Activated gamma-delta T cell (primary cell): Measurements from ENCODE around the gene MUC13.
"Not testable (repeated sequence)": the region's sequence is repeated elsewhere in the genome, so short reads cannot be mapped to it uniquely, and the experiment has no call there.

Experiments
- DNase-seq: peaks from one replicate; lab custom pipeline; 2025; lab: John Stamatoyannopoulos, UW
- total RNA-seq, 2 donors: gene quantifications; one replicate each; lab custom pipeline; 2026; lab: John Stamatoyannopoulos, UW

MUC13 gene, protein sequence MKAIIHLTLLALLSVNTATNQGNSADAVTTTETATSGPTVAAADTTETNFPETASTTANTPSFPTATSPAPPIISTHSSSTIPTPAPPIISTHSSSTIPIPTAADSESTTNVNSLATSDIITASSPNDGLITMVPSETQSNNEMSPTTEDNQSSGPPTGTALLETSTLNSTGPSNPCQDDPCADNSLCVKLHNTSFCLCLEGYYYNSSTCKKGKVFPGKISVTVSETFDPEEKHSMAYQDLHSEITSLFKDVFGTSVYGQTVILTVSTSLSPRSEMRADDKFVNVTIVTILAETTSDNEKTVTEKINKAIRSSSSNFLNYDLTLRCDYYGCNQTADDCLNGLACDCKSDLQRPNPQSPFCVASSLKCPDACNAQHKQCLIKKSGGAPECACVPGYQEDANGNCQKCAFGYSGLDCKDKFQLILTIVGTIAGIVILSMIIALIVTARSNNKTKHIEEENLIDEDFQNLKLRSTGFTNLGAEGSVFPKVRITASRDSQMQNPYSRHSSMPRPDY
- total RNA-seq: 0.09 to 0.10 reads per million in 2 donors

DNA sequence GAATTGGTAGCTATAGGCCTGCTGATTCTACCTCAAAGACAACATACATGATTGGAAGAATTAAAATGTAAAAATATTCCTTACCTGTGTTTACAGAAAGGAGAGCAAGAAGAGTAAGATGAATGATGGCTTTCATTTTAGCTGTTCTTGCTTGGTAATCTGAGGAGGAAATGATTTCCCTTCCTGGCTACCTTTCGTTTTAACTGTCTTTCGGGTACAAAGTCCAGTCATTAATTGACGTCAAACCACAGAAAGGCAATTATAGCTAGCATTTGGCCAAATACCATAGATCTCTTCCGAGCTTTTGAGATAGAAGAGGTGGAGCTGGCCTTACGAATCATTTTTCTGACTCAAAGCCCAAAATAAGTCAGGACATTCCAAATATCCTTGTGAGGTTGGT lies at the start of gene MUC13:
Gene MUC13 (minus strand): TSS at position 175 of the 400 bp plus-strand sequence. CDS start 39 bp downstream, at position 136.
- no peak for DNase-seq

DNA sequence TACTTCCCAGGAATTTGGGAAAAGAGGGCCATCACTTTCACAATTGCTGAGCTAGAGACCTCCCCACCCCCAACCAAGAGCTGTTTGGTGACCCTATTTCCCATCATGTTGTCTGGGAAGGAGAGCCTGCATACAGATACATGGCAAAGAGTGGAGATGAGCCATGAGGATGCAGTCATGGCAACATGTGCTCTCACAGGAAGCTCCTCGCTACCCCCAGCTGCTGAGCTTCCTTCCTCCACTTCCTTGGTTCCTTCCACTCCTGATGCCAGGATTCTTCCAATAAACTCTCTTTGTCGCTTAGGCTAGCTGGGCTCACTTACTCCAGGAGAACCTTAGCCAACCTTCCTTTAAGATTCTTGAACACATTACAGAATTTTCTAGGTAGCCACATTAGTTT lies 48.3 kb upstream of the MUC13 start:
- DNase-seq: no peak

DNA sequence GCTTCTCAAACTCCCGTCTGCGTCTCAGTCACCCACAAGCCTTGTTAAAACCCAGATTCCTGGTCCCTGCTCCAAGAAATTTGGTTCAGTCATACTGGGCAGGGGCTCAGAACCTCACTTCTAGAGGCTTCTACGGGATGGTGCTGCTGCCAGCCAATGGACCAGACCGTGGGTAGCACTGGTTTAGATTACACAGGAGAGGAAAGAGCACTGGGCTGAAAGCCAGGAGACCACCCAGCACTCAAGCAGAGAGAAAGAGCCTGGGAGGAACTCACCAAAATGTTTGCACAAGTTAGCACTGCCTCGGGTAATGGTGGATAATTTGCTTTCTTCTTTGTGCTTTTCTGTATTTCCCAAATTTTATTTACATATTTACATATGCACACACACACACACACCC lies 46.9 kb upstream of the MUC13 start:
- DNase-seq: no peak

DNA sequence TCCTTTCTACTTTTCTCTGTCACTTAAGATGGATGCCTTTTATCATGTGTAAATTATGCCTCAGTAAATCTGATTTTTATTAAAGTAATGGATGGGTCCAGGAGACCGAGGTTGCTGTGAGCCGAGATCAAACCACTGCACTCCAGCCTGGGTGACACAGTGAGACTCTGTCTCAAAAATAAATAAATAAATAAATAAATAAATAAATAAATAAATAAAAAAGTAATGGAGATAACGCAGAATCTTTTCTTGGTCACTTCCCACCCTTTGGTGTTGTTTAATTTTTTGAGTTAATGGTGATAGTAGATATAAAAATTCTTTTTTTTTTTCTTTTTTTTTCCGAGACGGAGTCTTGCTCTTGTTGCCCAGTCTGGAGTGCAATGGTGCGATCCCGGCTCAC lies 44.1 kb upstream of the MUC13 start:
- DNase-seq: no peak

DNA sequence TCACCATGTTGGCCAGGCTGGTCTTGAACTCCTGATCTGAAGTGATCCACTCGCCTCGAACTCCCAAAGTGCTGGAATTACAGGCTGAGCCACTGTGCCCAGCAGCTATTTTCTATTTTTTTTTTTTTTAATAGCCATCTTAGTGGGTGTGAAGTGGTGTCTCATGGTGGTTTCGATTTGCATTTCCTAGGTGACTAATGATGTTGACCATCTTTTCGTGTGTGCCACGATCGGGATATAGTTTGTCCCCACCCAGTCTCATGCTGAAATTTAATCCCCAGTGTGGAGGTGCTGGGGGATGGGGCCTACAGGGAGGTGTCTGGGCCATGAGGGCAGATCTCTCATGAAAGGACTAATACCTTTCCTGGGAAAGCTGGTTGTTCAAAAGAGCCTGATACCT lies 41.8 kb upstream of the MUC13 start:
- no peak for DNase-seq

DNA sequence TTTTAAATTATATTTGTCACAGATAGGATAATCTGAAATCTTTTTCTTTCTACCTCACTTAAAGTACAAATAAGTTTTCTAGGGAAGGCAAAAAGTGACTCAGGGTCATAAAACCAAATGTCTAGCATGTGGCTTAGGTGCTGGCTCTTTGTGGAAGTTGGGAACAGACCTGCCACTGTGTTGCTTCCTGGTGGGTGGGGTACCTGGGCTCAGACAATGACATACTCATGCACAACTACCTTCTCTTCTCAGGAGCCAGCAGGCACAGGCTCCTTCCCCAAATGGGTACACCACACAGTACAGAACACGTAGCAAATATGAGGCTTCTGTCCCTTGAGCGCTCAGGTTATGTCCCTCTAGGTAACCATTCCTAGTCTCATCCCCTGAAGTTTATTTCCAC lies 40.1 kb upstream of the MUC13 start:
- DNase-seq: no peak

DNA sequence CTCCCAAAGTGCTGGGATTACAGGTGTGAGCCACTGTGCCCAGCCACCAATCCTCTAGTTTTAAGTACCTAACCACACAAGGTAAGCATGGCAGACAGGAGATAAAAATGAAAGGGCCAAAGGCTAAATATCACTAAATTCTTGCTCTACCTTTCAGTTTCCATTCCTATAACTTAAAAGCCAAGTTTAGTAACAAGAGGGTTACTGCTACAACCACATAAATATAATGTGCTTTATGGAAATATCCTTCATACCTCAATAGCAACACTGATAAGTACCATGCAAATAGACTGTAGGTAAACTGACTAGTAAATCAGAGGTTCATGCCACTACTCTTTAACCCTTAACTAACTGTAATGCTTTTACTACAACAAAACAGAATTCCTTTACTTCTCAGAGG lies 38.7 kb upstream of the MUC13 start:
- DNase-seq: no peak

DNA sequence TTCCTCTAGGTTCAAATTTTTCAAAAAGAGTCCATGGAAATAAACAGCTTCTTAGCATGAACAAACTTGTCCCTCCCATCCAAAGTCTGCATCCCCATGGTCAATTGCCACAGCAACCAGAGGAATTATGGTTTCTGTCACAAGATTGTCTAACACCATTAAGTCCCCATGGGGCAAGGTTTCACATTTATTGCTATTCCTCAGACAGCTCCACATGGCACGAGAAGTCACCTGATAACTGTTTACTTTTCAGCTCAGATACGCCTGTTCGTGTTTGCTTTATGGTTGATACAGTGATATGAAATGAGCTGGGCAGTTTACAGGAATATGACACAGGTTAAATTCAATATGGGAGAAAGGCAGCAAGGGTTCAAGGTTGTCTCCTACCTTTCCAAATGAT lies 37.9 kb upstream of the MUC13 start:
- DNase-seq: no peak

DNA sequence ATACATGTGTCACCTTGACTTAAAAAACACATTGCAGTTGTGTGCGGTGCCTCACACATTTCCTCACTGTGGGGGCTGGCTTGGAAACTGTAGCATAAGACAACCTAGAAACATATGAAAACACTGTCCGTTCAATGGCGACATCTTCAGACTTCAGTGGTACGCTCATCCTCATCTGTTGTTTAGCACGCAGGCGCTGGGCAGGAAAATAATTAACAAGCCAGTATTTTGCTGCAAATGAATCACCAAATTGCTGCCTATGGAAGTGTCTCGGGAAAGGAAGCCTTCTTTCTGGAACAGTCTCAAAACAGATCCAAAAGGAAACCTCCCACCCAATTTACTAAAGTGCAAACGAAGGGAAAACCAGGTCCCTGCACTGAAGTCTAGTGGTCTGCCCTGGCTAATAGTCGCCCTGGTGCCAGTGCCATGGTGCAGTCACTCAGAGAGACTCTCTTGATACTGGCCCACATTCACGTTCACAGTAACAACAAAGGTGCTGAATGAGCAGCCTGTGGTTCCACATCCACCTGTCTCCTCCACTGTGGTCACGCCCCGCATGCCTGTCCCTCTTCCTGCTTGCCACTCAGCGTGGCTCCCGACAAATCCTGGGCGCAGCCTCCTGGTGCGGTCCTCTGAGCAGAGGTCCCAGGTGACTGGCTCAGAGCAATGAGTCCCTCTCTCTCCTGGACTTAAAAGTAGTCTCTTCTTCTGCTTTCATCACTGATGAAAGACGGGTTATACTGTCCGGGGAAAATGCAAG lies 35.6 kb upstream of the MUC13 start:
- DNase-seq: no peak

DNA sequence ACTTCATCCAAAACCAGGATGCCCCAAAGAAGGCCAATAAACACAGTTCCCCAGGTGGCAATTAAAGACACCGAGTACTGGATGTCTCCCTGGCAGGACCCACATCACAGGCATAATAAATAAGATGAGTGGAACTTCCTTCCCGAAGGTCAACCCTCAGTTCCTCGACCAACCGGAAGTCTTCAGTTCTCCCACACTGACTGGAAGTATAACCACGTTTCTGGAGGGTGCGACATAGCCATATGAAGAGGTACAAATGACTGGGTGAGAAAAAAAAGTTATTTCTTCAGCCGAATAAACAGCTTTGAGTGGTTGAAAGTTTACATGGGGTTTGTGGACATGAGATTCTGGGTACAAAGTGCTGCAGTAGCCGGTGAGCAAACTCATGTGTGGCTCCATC lies 34.6 kb upstream of the MUC13 start:
- DNase-seq: no peak

DNA sequence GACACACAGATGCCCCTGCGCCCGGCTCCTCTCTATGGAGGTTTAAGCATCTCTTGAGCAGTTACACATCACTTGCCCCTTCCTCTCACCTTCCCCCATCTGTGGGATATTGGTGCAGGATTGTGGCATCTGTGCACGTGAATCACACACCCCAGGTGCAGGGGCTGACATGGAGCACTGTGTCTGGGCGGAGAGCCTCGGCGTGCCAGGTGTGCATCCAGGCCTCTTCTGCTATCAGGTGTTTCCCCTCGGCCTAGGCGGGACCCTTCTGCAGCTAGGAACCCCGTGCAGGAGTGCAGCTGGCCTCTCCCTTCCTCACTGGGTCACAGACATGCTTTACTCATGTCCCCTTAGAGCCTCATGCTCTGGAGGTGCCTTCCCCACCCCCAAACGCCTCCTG lies 33.4 kb upstream of the MUC13 start:
- DNase-seq: no peak

DNA sequence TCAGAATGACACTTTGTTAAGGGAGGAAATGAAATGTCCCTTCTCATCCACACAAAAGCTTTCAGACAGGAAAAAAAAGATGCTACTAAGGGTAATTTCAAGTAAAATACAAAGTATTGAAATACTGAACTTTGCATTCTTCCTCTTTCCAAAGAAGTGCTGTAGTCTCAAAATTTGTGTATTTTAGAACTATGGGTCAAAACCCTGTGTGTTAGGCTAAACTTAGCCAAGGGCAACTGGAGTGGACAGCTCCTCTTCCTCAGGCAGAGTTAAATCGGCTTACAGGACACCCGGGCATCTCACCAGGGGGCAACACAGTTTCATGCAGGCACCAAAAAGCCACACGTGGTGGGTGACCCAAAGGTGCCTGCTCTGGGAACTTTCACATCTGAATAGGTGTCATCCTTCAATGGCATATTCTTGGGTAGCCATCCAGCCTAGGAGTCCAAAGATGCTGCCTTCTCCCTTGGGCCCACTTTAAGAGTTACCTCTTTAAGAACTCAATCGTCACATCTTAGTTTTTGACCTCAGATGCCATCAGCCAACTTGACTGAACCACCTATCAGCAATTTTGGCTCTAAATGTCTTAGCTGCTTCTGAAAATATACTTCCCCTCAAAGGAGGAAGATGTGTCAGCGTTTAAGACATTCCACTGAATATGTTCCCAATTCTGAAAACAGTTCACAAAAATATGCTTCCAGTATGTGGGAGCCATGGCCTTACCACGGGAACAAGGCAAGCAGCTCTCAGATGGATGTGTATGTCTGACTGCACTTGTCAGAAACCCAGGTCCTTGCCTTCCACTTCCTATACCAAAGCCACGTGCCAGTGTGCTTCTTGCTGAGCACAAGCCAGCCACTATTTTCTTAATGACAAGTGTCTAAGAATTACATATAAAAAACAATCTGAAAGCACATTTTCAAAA lies 32.2 kb upstream of the MUC13 start:
- no peak for DNase-seq

DNA sequence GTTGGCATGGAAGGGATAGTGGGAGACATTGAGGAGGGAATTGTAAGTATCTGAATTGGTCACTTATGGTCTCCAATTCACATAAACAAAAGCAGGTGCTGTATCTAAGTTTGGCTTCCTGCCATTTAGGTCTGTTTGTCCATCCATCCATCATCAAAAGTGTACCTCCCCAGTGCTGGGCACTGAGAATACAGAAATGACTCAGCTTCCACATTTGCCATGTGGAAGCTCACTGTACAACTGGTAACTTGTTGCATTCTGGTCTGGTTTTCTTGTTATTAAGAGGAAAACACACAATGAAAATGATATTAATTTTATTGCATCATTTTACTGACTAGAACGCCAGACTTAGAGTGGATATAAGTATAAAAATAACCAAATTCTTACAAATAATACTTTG lies 30.9 kb upstream of the MUC13 start:
- DNase-seq: no peak

DNA sequence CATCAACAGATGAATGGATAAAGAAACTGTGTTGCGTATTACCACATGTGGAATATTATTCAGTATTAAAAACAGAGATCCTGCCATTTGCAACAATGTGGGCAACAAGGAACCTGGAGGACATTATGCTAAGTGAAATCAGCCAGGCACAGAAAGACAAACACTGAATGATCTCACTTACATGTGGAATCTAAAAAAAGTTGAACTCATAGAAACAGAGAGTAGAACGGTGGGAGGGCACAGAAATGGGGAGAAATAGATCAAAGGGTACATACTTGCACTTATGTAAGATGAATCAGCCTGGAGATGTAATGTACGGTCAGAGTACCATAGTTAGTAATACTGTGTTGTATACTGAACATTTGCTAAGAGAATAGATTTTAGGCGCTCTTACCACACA lies 29.8 kb upstream of the MUC13 start:
- no peak for DNase-seq

DNA sequence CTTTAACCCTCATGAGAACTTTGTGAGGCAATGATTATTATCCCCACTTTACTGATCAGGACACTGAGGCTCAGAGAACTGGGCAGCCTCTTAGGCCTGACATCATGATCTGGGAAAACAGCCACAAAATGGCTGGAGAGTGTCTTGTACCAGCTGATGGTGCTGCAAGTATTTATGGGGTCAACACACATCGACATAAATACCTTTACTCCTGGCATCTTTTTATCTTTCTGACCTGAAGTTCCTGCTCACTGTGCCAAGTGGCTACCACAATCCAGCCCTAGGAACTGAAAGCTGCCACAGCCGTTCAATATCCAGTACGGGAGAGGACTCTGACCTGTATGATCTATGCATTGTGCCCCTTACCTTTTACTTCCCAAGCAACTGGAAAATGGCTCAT lies 29.2 kb upstream of the MUC13 start:
- DNase-seq: no peak

DNA sequence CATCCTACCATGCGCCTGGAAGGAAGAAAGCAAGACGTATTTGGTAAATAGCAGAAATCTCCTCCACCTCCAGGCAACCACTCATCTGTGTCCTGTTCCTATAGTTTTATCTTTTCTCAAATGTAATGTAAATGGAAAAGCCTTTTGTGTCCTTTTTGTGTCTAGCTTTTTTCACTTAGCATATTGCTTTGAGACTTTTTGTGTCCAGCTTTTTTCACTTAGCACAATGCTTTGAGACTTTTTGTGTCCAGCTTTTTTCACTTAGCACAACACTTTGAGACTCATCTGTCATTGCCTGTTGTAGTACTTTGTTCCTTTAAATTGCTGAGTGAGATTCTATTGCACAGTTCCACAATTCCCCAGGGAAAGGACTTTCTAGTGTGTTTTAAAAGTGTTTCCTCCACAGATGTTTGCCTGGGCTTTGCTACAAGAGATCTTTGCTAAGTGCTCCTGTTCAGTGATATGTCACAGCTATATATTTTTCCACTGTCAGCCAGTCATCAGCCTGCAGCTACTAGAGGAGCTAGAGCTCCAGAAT lies 27.9 kb upstream of the MUC13 start:
- DNase-seq: no peak

DNA sequence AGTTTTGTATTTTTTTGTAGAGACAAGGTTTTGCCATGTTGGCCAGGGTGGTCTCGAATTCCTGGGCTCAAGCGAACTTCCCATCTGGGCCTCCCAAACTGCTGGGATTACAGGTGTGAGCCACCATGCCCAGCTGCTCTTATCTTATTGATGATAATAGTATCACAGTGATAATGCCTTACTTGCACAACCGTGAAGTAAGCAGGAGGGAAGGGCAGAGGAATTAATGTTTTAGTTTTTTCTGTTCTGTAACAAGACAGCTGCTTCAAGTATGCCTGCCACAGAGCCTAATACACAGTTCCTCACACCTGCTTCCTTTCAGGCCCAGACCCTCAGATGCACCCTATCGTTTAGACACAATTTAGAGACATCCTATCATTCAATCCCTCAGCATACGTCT lies 26.1 kb upstream of the MUC13 start:
- no peak for DNase-seq

DNA sequence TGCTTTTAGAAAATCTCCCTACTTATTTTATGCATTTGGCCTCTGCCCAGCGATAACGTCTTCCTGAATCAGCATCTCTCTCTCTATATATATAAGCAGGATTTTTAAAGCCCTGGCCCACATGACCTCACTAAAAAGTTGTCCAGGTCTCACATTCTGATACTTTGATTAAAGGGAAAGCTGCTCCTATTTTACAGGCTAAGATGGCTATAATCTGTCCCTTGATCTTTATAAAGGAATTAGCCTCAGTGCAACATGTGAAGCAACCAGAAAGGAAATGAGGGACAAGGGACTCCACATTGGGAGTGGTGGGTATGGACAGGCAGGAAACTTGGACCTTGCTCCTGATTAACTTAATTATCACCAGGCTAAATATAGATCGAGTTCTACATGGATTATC lies 25.6 kb upstream of the MUC13 start:
- DNase-seq: no peak

DNA sequence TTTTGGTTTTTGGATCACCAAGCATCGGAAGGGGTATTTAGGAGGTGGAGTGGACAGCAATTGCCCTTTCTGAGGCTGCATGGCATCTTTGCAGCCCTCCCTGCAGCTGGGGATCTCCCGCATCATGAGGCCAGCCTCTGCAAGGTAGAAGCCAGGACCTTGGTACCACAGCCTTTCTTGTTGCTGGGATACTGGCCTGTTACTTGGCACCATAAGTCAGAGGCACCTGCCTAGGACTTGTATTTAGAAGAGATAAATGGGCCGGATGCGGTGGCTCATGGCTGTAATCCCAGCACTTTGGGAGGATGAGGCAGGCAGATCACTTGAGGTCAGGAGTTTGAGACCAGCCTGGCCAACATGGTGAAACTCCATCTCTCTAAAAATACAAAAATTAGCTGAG lies 23.4 kb upstream of the MUC13 start:
- not testable (repeated sequence) for DNase-seq

DNA sequence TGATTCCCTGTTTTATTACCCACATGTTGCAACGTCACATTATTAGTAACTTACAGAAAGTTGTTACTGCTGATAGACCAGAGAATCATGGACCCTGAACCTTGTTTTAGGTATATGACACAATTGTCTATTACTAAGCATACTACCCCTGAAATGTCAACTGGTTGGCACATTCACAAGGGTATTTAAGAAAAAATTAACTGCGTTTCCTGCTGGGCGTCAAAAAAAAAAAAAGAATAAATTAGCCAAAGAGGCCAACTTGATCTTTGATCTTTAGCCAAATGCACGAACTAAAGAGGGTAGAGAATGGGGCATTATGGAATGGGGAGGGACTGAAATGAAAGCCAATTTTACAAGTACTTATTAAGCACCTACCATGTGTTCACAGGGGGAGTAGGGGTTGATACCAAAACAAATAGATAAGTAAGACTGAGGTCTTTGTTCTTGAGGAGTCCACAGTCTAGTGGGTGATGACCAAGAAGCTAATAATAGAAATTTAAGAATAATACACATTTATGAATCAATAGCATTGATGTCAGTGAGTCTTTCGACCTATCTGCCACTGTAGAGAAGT lies 17.8 kb upstream of the MUC13 start:
- no peak for DNase-seq

DNA sequence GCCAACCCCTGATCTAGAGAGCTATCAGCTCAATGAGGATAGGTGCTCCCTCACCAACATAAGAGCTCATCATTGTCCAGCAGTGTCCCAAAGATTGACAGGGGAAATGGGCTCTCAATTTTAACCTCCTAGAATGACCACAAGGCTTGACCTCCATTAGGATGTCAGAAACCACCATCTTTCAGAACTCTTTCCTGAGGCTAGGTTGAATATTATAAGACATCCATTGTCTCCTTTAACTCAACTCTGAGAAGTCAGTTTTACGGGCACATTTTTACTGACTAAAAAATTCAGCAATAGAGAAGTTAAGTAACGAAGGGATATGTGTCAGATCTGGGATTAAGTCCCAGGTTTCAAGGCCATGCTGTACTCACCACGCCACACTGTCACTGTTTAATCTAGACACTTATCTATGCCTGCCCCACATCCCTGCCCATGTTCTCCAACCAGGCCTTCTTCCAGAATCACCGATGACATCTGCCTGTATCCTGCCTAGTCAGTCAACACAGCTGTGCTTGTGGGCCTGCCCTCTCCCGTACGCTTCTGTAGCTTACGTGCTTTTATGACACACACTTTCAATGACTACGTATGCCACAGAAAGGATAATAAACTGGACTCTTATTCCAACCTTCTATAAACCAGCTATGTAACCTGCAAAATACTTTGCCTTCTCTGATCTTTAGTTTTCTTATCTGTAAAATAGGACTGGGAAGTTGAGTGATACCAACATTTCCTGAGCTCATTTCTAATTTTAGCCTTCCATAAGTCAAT lies 17.1 kb upstream of the MUC13 start:
- no peak for DNase-seq
